HG03064 (cell line): ENCODE measurements around the gene INTS7.
"Not testable (repeated sequence)": the region's sequence is repeated elsewhere in the genome, so short reads cannot be mapped to it uniquely, and the experiment has no call there.

Experiments
- ATAC-seq: cut with Tn5 transposase; IDR thresholded peaks from one replicate; pipeline ENCODE4 v1.9.1; 2021; ENCODE audit warnings: low read depth; ENCODE audit not compliant: unreplicated experiment

Gene INTS7

GRCh38 chr1:211939876-211940468 is 95.4 kb downstream of the INTS7 start:
- ATAC-seq: peak; percentile 74

GRCh38 chr1:211938561-211938997 is 96.8 kb downstream of the INTS7 start:
- ATAC-seq: peak; percentile 31

- not testable (repeated sequence) for ATAC-seq
Observed at GRCh38 chr1:211937422-211937821, 97.9 kb downstream of the INTS7 start.

- ATAC-seq: peak; percentile 58
Observed at GRCh38 chr1:211935448-211935970, 99.8 kb downstream of the INTS7 start.

- ATAC-seq: no peak
Observed at GRCh38 chr1:211933946-211934714, 101.2 kb downstream of the INTS7 start.

GRCh38 chr1:211932933-211933254 is 102.5 kb downstream of the INTS7 start:
- ATAC-seq: no peak

- ATAC-seq: no peak
Observed at GRCh38 chr1:211932231-211932932, 103.0 kb downstream of the INTS7 start.

GRCh38 chr1:211929683-211930082 is 105.7 kb downstream of the INTS7 start:
- ATAC-seq: no peak

GRCh38 chr1:211928993-211929637 is 106.2 kb downstream of the INTS7 start:
- ATAC-seq: no peak

GRCh38 chr1:211928290-211928801 is 107.0 kb downstream of the INTS7 start:
- ATAC-seq: no peak

- no peak for ATAC-seq
Observed at GRCh38 chr1:211925016-211925415, 110.3 kb downstream of the INTS7 start.

- ATAC-seq: no peak
Observed at GRCh38 chr1:211924256-211924655, 111.1 kb downstream of the INTS7 start.

GRCh38 chr1:211923095-211923494 is 112.3 kb downstream of the INTS7 start:
- ATAC-seq: no peak

- ATAC-seq: no peak
Observed at GRCh38 chr1:211921579-211922095, 113.7 kb downstream of the INTS7 start.

GRCh38 chr1:211920602-211921226 is 114.6 kb downstream of the INTS7 start:
- ATAC-seq: no peak

GRCh38 chr1:211920141-211920572 is 115.2 kb downstream of the INTS7 start:
- no peak for ATAC-seq

- ATAC-seq: no peak
Observed at GRCh38 chr1:211918843-211919414, 116.4 kb downstream of the INTS7 start.

GRCh38 chr1:211916458-211916857 is 118.9 kb downstream of the INTS7 start:
- not testable (repeated sequence) for ATAC-seq

GRCh38 chr1:211915924-211916323 is 119.4 kb downstream of the INTS7 start:
- no peak for ATAC-seq
